ENCODE data around the gene ZNF827. TPM values are rescaled to one million over a fixed set of nuclear protein-coding genes. Genes with fewer than 3 reads are reported as not detected.

The ZNF827 gene
- polyA plus RNA-seq, 4 donors: 3.5 to 30.0 (median 7.5) TPM

GRCh38 chr4:145860897-145861296 lies 77.7 kb downstream of the ZNF827 start:
- no peaks in the 10 kb centered on the region for H3K4me1 ChIP-seq (ENCODE audit: control insufficient read depth in 3 of 3, insufficient read depth in 2 of 3, low read depth in 1 of 3, low read length in 2 of 3)
- FAIRE-seq (no peak), DNase-seq (no peak)
- H3K9me3 ChIP-seq (ENCODE audit: control insufficient read depth in 2 of 2, insufficient read depth in 1 of 2, low read depth in 1 of 2, low read length in 1 of 2): no peaks in the 10 kb centered on the region
- H3K4me3 ChIP-seq (ENCODE audit: low read depth in 1 of 3, low read length in 3 of 3): no peak overlapping the region
- H3K27me3 ChIP-seq (ENCODE audit: control insufficient read depth in 3 of 3, insufficient read depth in 3 of 3, low read length in 3 of 3): no peaks in the 10 kb centered on the region
- H3K27ac ChIP-seq (ENCODE audit: low read depth in 1 of 3, low read length in 2 of 3): no peak overlapping the region
- H3K36me3 ChIP-seq (ENCODE audit: control insufficient read depth in 3 of 3, insufficient read depth in 2 of 3, low read depth in 1 of 3, low read length in 3 of 3): peaks cover 0 to 27% (median 5%) of the 10 kb centered on the region in 3 donors
- WGBS, 3 donors: 96 to 100% (median 98%) methylated on average over 5 of the region's 5 CpGs

GRCh38 chr4:145860446-145860845 lies 78.2 kb downstream of the ZNF827 start:
- Histone ChIP-seq H3K4me1 (ENCODE audit: control insufficient read depth in 3 of 3, insufficient read depth in 2 of 3, low read depth in 1 of 3, low read length in 2 of 3) (no peaks in the 10 kb centered on the region), H3K4me3 (ENCODE audit: low read depth in 1 of 3, low read length in 3 of 3) (no peak overlapping the region), H3K27ac (ENCODE audit: low read depth in 1 of 3, low read length in 2 of 3) (no peak overlapping the region), H3K27me3 (ENCODE audit: control insufficient read depth in 3 of 3, insufficient read depth in 3 of 3, low read length in 3 of 3) (no peaks in the 10 kb centered on the region), H3K9me3 (ENCODE audit: control insufficient read depth in 2 of 2, insufficient read depth in 1 of 2, low read depth in 1 of 2, low read length in 1 of 2) (no peaks in the 10 kb centered on the region), H3K36me3 (ENCODE audit: control insufficient read depth in 3 of 3, insufficient read depth in 2 of 3, low read depth in 1 of 3, low read length in 3 of 3) (peaks cover 0 to 31% (median 5%) of the 10 kb centered on the region in 3 donors)
- FAIRE-seq (no peak), DNase-seq (no peak)
- WGBS, 3 donors: 61 to 65% (median 62%) methylated on average over 5 of the region's 5 CpGs

- DNase-seq: no peak
- FAIRE-seq: no peak
- Histone ChIP-seq H3K27ac (ENCODE audit: low read depth in 1 of 3, low read length in 2 of 3) (no peak overlapping the region), H3K4me3 (ENCODE audit: low read depth in 1 of 3, low read length in 3 of 3) (no peak overlapping the region), H3K4me1 (ENCODE audit: control insufficient read depth in 3 of 3, insufficient read depth in 2 of 3, low read depth in 1 of 3, low read length in 2 of 3) (no peaks in the 10 kb centered on the region), H3K36me3 (ENCODE audit: control insufficient read depth in 3 of 3, insufficient read depth in 2 of 3, low read depth in 1 of 3, low read length in 3 of 3) (peaks cover 0 to 30% (median 5%) of the 10 kb centered on the region in 3 donors), H3K9me3 (ENCODE audit: control insufficient read depth in 2 of 2, insufficient read depth in 1 of 2, low read depth in 1 of 2, low read length in 1 of 2) (no peaks in the 10 kb centered on the region), H3K27me3 (ENCODE audit: control insufficient read depth in 3 of 3, insufficient read depth in 3 of 3, low read length in 3 of 3) (no peaks in the 10 kb centered on the region)
- WGBS, 3 donors: 72 to 86% (median 85%) methylated on average over 3 of the region's 3 CpGs
Observed at GRCh38 chr4:145859926-145860325, 78.7 kb downstream of the ZNF827 start.

GRCh38 chr4:145859426-145859825 lies 79.2 kb downstream of the ZNF827 start:
- Histone ChIP-seq H3K9me3 (ENCODE audit: control insufficient read depth in 2 of 2, insufficient read depth in 1 of 2, low read depth in 1 of 2, low read length in 1 of 2) (no peaks in the 10 kb centered on the region), H3K36me3 (ENCODE audit: control insufficient read depth in 3 of 3, insufficient read depth in 2 of 3, low read depth in 1 of 3, low read length in 3 of 3) (peaks cover 0 to 34% (median 5%) of the 10 kb centered on the region in 3 donors), H3K4me1 (ENCODE audit: control insufficient read depth in 3 of 3, insufficient read depth in 2 of 3, low read depth in 1 of 3, low read length in 2 of 3) (no peaks in the 10 kb centered on the region), H3K4me3 (ENCODE audit: low read depth in 1 of 3, low read length in 3 of 3) (no peak overlapping the region), H3K27ac (ENCODE audit: low read depth in 1 of 3, low read length in 2 of 3) (no peak overlapping the region), H3K27me3 (ENCODE audit: control insufficient read depth in 3 of 3, insufficient read depth in 3 of 3, low read length in 3 of 3) (no peaks in the 10 kb centered on the region)
- WGBS, 3 donors: 89 to 95% (median 90%) methylated on average over 7 to 8 of the region's 8 CpGs
- DNase-seq (no peak), FAIRE-seq (no peak)

- no peak for FAIRE-seq
- Histone ChIP-seq H3K36me3 (ENCODE audit: control insufficient read depth in 3 of 3, insufficient read depth in 2 of 3, low read depth in 1 of 3, low read length in 3 of 3) (peaks cover 0 to 37% (median 2%) of the 10 kb centered on the region in 3 donors), H3K4me1 (ENCODE audit: control insufficient read depth in 3 of 3, insufficient read depth in 2 of 3, low read depth in 1 of 3, low read length in 2 of 3) (no peaks in the 10 kb centered on the region), H3K27me3 (ENCODE audit: control insufficient read depth in 3 of 3, insufficient read depth in 3 of 3, low read length in 3 of 3) (no peaks in the 10 kb centered on the region), H3K9me3 (ENCODE audit: control insufficient read depth in 2 of 2, insufficient read depth in 1 of 2, low read depth in 1 of 2, low read length in 1 of 2) (no peaks in the 10 kb centered on the region), H3K27ac (ENCODE audit: low read depth in 1 of 3, low read length in 2 of 3) (no peak overlapping the region), H3K4me3 (ENCODE audit: low read depth in 1 of 3, low read length in 3 of 3) (no peak overlapping the region)
- 71 to 87% (median 86%) methylated on average over 3 of the region's 3 CpGs for WGBS, 3 donors
- no peak for DNase-seq
Observed at GRCh38 chr4:145852256-145852839, 86.3 kb downstream of the ZNF827 start.

GRCh38 chr4:145851511-145852201 lies 87.0 kb downstream of the ZNF827 start:
- Histone ChIP-seq H3K9me3 (ENCODE audit: control insufficient read depth in 2 of 2, insufficient read depth in 1 of 2, low read depth in 1 of 2, low read length in 1 of 2) (no peaks in the 10 kb centered on the region), H3K36me3 (ENCODE audit: control insufficient read depth in 3 of 3, insufficient read depth in 2 of 3, low read depth in 1 of 3, low read length in 3 of 3) (peaks cover 0 to 37% (median 2%) of the 10 kb centered on the region in 3 donors), H3K27me3 (ENCODE audit: control insufficient read depth in 3 of 3, insufficient read depth in 3 of 3, low read length in 3 of 3) (no peaks in the 10 kb centered on the region), H3K27ac (ENCODE audit: low read depth in 1 of 3, low read length in 2 of 3) (no peak overlapping the region), H3K4me3 (ENCODE audit: low read depth in 1 of 3, low read length in 3 of 3) (no peak overlapping the region), H3K4me1 (ENCODE audit: control insufficient read depth in 3 of 3, insufficient read depth in 2 of 3, low read depth in 1 of 3, low read length in 2 of 3) (no peaks in the 10 kb centered on the region)
- FAIRE-seq (no peak), DNase-seq (no peak)
- 77 to 98% (median 89%) methylated on average over 2 of the region's 2 CpGs for WGBS, 3 donors

- Histone ChIP-seq H3K36me3 (ENCODE audit: control insufficient read depth in 3 of 3, insufficient read depth in 2 of 3, low read depth in 1 of 3, low read length in 3 of 3) (peaks cover 0 to 31% (median 6%) of the 10 kb centered on the region in 3 donors), H3K4me3 (ENCODE audit: low read depth in 1 of 3, low read length in 3 of 3) (no peak overlapping the region), H3K4me1 (ENCODE audit: control insufficient read depth in 3 of 3, insufficient read depth in 2 of 3, low read depth in 1 of 3, low read length in 2 of 3) (no peaks in the 10 kb centered on the region), H3K9me3 (ENCODE audit: control insufficient read depth in 2 of 2, insufficient read depth in 1 of 2, low read depth in 1 of 2, low read length in 1 of 2) (no peaks in the 10 kb centered on the region), H3K27me3 (ENCODE audit: control insufficient read depth in 3 of 3, insufficient read depth in 3 of 3, low read length in 3 of 3) (no peaks in the 10 kb centered on the region), H3K27ac (ENCODE audit: low read depth in 1 of 3, low read length in 2 of 3) (no peak overlapping the region)
- 87 to 92% (median 90%) methylated on average over 7 of the region's 7 CpGs for WGBS, 3 donors
- DNase-seq (no peak), FAIRE-seq (no peak)
Observed at GRCh38 chr4:145847764-145848163, 90.9 kb downstream of the ZNF827 start.

GRCh38 chr4:145845118-145845517 lies 93.5 kb downstream of the ZNF827 start:
- Histone ChIP-seq H3K36me3 (ENCODE audit: control insufficient read depth in 3 of 3, insufficient read depth in 2 of 3, low read depth in 1 of 3, low read length in 3 of 3) (peaks cover 0 to 34% (median 9%) of the 10 kb centered on the region in 3 donors), H3K9me3 (ENCODE audit: control insufficient read depth in 2 of 2, insufficient read depth in 1 of 2, low read depth in 1 of 2, low read length in 1 of 2) (no peaks in the 10 kb centered on the region), H3K4me3 (ENCODE audit: low read depth in 1 of 3, low read length in 3 of 3) (no peak overlapping the region), H3K4me1 (ENCODE audit: control insufficient read depth in 3 of 3, insufficient read depth in 2 of 3, low read depth in 1 of 3, low read length in 2 of 3) (no peaks in the 10 kb centered on the region), H3K27ac (ENCODE audit: low read depth in 1 of 3, low read length in 2 of 3) (no peak overlapping the region), H3K27me3 (ENCODE audit: control insufficient read depth in 3 of 3, insufficient read depth in 3 of 3, low read length in 3 of 3) (no peaks in the 10 kb centered on the region)
- no peak for FAIRE-seq
- DNase-seq: no peak
- WGBS, 3 donors: 89 to 94% (median 92%) methylated on average over 4 of the region's 4 CpGs

Data from small intestine (tissue), 7 donors.